ENCODE data around the gene TPCN1. TPM values are rescaled to one million over a fixed set of nuclear protein-coding genes. Genes with fewer than 3 reads are reported as not detected.

The TPCN1 gene
- total RNA-seq, 1 experiment from 2014 or later: 32.7 TPM

- TF ChIP-seq PRRX2 (CRISPR knock-in tag; IDR thresholded peaks at IDR 0.05) (no peak), ZNF416 (CRISPR knock-in tag; IDR thresholded peaks at IDR 0.05) (no peak), RELA (CRISPR knock-in tag; IDR thresholded peaks at IDR 0.05; ENCODE audit: borderline replicate concordance) (no peak), ATF3 (CRISPR knock-in tag; conservative IDR thresholded peaks at IDR 0.05) (no peak), ZNF281 (CRISPR knock-in tag; IDR thresholded peaks at IDR 0.05) (no peak), MAX (CRISPR knock-in tag; IDR thresholded peaks at IDR 0.05) (peak; percentile 62), ATF1 (CRISPR knock-in tag; IDR thresholded peaks at IDR 0.05) (no peak), ZNF121 (CRISPR knock-in tag; IDR thresholded peaks at IDR 0.05) (no peak)
- TF ChIP-seq, protein P1, sequence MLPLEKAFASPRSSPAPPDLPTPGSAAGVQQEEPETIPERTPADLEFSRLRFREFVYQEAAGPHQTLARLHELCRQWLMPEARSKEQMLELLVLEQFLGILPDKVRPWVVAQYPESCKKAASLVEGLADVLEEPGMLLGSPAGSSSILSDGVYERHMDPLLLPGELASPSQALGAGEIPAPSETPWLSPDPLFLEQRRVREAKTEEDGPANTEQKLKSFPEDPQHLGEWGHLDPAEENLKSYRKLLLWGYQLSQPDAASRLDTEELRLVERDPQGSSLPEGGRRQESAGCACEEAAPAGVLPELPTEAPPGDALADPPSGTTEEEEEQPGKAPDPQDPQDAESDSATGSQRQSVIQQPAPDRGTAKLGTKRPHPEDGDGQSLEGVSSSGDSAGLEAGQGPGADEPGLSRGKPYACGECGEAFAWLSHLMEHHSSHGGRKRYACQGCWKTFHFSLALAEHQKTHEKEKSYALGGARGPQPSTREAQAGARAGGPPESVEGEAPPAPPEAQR (CRISPR knock-in tag; IDR thresholded peaks at IDR 0.05): no peak
- TF ChIP-seq, protein P2, sequence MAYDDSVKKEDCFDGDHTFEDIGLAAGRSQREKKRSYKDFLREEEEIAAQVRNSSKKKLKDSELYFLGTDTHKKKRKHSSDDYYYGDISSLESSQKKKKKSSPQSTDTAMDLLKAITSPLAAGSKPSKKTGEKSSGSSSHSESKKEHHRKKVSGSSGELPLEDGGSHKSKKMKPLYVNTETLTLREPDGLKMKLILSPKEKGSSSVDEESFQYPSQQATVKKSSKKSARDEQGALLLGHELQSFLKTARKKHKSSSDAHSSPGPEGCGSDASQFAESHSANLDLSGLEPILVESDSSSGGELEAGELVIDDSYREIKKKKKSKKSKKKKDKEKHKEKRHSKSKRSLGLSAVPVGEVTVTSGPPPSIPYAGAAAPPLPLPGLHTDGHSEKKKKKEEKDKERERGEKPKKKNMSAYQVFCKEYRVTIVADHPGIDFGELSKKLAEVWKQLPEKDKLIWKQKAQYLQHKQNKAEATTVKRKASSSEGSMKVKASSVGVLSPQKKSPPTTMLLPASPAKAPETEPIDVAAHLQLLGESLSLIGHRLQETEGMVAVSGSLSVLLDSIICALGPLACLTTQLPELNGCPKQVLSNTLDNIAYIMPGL (CRISPR knock-in tag; IDR thresholded peaks at IDR 0.05): no peak
Measured at GRCh38 chr12:113232840-113233585, 11.7 kb downstream of the TPCN1 start (continued).

DNA sequence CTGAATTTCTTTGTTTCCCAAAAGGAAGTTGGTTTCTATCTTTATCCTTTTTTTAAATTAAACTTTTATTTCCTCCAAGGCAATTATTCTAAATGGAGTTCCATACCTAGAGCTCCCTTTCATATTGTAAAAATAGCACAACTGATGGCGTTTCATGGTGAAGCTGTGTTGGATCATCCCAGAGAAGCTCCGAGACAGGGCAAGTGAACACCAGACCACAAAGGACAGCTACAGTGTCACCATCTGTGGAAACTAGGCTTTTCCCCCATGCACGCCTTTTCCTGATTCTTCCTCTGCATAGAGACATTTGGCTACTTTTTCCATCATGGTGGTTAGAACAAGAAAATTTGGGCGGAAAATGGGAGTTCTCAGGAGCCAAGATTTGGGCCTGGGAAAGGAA is 12.7 kb downstream of the TPCN1 start:
- Mint-ChIP-seq H3K27me3 (ENCODE audit: low read depth) (no peaks in the 10 kb centered on the region), H3K4me1 (peaks cover 34% of the 10 kb centered on the region), H3K4me3 (no peak overlapping the region), H3K9me3 (no peaks in the 10 kb centered on the region), H3K36me3 (peaks cover 39% of the 10 kb centered on the region), H3K27ac (peak overlapping the region; percentile 83)
- DNase-seq (ENCODE audit: low spot score) (no peak), ATAC-seq (no peak)
- TF ChIP-seq RELA (CRISPR knock-in tag; IDR thresholded peaks at IDR 0.05; ENCODE audit: borderline replicate concordance) (no peak), ETV6 (CRISPR knock-in tag; IDR thresholded peaks at IDR 0.05) (no peak), ESRRA (CRISPR knock-in tag; IDR thresholded peaks at IDR 0.05; ENCODE audit: borderline replicate concordance) (no peak), MYBL2 (CRISPR knock-in tag; IDR thresholded peaks at IDR 0.05) (no peak), SMAD3 (CRISPR knock-in tag; IDR thresholded peaks at IDR 0.05; ENCODE audit: borderline replicate concordance) (no peak), ZNF219 (CRISPR knock-in tag; IDR thresholded peaks at IDR 0.05; ENCODE audit: borderline replicate concordance) (no peak), PREB (CRISPR knock-in tag; IDR thresholded peaks at IDR 0.05; ENCODE audit: borderline replicate concordance) (no peak), ZNF121 (CRISPR knock-in tag; IDR thresholded peaks at IDR 0.05) (no peak)
- TF ChIP-seq, protein P3, sequence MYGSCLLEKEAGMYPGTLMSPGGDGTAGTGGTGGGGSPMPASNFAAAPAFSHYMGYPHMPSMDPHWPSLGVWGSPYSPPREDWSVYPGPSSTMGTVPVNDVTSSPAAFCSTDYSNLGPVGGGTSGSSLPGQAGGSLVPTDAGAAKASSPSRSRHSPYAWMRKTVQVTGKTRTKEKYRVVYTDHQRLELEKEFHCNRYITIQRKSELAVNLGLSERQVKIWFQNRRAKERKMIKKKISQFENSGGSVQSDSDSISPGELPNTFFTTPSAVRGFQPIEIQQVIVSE (CRISPR knock-in tag; IDR thresholded peaks at IDR 0.05; ENCODE audit: borderline replicate concordance): no peak
- TF ChIP-seq, protein P4, sequence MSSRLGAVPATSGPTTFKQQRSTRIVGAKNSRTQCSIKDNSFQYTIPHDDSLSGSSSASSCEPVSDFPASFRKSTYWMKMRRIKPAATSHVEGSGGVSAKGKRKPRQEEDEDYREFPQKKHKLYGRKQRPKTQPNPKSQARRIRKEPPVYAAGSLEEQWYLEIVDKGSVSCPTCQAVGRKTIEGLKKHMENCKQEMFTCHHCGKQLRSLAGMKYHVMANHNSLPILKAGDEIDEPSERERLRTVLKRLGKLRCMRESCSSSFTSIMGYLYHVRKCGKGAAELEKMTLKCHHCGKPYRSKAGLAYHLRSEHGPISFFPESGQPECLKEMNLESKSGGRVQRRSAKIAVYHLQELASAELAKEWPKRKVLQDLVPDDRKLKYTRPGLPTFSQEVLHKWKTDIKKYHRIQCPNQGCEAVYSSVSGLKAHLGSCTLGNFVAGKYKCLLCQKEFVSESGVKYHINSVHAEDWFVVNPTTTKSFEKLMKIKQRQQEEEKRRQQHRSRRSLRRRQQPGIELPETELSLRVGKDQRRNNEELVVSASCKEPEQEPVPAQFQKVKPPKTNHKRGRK (CRISPR knock-in tag; IDR thresholded peaks at IDR 0.05; ENCODE audit: borderline replicate concordance): no peak
- TF ChIP-seq, protein P5, sequence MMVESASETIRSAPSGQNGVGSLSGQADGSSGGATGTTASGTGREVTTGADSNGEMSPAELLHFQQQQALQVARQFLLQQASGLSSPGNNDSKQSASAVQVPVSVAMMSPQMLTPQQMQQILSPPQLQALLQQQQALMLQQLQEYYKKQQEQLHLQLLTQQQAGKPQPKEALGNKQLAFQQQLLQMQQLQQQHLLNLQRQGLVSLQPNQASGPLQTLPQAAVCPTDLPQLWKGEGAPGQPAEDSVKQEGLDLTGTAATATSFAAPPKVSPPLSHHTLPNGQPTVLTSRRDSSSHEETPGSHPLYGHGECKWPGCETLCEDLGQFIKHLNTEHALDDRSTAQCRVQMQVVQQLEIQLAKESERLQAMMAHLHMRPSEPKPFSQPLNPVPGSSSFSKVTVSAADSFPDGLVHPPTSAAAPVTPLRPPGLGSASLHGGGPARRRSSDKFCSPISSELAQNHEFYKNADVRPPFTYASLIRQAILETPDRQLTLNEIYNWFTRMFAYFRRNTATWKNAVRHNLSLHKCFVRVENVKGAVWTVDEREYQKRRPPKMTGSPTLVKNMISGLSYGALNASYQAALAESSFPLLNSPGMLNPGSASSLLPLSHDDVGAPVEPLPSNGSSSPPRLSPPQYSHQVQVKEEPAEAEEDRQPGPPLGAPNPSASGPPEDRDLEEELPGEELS (CRISPR knock-in tag; IDR thresholded peaks at IDR 0.05): no peak
- ChIA-PET CTCF (interaction anchor here (1.2 to 1.5 kb wide), 4 partner anchors 30 to 192 kb away, joined by 3 read pairs; partner anchors contain the start of gene SLC8B1), POLR2A (no interaction called here)
